ENCODE measurements around the gene DAB1.

- TF ChIP-seq, protein P1, sequence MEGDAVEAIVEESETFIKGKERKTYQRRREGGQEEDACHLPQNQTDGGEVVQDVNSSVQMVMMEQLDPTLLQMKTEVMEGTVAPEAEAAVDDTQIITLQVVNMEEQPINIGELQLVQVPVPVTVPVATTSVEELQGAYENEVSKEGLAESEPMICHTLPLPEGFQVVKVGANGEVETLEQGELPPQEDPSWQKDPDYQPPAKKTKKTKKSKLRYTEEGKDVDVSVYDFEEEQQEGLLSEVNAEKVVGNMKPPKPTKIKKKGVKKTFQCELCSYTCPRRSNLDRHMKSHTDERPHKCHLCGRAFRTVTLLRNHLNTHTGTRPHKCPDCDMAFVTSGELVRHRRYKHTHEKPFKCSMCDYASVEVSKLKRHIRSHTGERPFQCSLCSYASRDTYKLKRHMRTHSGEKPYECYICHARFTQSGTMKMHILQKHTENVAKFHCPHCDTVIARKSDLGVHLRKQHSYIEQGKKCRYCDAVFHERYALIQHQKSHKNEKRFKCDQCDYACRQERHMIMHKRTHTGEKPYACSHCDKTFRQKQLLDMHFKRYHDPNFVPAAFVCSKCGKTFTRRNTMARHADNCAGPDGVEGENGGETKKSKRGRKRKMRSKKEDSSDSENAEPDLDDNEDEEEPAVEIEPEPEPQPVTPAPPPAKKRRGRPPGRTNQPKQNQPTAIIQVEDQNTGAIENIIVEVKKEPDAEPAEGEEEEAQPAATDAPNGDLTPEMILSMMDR (tag by site-specific recombination; IDR thresholded peaks at IDR 0.05) = no peak
- TF ChIP-seq, protein P2, sequence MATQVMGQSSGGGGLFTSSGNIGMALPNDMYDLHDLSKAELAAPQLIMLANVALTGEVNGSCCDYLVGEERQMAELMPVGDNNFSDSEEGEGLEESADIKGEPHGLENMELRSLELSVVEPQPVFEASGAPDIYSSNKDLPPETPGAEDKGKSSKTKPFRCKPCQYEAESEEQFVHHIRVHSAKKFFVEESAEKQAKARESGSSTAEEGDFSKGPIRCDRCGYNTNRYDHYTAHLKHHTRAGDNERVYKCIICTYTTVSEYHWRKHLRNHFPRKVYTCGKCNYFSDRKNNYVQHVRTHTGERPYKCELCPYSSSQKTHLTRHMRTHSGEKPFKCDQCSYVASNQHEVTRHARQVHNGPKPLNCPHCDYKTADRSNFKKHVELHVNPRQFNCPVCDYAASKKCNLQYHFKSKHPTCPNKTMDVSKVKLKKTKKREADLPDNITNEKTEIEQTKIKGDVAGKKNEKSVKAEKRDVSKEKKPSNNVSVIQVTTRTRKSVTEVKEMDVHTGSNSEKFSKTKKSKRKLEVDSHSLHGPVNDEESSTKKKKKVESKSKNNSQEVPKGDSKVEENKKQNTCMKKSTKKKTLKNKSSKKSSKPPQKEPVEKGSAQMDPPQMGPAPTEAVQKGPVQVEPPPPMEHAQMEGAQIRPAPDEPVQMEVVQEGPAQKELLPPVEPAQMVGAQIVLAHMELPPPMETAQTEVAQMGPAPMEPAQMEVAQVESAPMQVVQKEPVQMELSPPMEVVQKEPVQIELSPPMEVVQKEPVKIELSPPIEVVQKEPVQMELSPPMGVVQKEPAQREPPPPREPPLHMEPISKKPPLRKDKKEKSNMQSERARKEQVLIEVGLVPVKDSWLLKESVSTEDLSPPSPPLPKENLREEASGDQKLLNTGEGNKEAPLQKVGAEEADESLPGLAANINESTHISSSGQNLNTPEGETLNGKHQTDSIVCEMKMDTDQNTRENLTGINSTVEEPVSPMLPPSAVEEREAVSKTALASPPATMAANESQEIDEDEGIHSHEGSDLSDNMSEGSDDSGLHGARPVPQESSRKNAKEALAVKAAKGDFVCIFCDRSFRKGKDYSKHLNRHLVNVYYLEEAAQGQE (tag by site-specific recombination; IDR thresholded peaks at IDR 0.05) = no peak
Measured at GRCh38 chr1:57064379-57065140, 359.3 kb downstream of the DAB1 start.
